Measurements from ENCODE around the gene HNRNPA2B1. TPM values are rescaled to one million over a fixed set of nuclear protein-coding genes. Genes with fewer than 3 reads are reported as not detected.

Gene HNRNPA2B1
- total and polyA plus RNA-seq, 7 donors: 323 to 688 (median 482) TPM

- ATAC-seq: no peak
- peaks cover 0 to 9% (median 8%) of the 10 kb centered on the region in 3 donors for H3K27me3 ChIP-seq (ENCODE audit: insufficient read depth in 3 of 3, low read length in 2 of 3)
- no peak overlapping the region for H3K4me3 ChIP-seq
- H3K9me3 ChIP-seq: no peaks in the 10 kb centered on the region
- no peaks in the 10 kb centered on the region for H3K4me1 ChIP-seq
- TF ChIP-seq CTCF (IDR thresholded peaks at IDR 0.05): no peak
- 92 to 100% (median 100%) methylated on average over 1 of the region's 1 CpG for WGBS, 3 donors
- intact Hi-C loops (cut with DNase I): no loop called here
- H3K36me3 ChIP-seq (ENCODE audit: insufficient read depth in 1 of 2, low read depth in 1 of 2): no peaks in the 10 kb centered on the region
- no peak overlapping the region for H3K27ac ChIP-seq
- DNase-seq: no peak
These were observed 53.5 kb downstream of the HNRNPA2B1 start for GRCh38 chr7:26147030-26147429.

GRCh38 chr7:26145238-26145637, 55.3 kb downstream of the HNRNPA2B1 start:
- intact Hi-C loops (cut with DNase I): no loop called here
- Histone ChIP-seq H3K27ac (no peak overlapping the region), H3K4me1 (no peaks in the 10 kb centered on the region), H3K9me3 (no peaks in the 10 kb centered on the region), H3K36me3 (ENCODE audit: insufficient read depth in 1 of 2, low read depth in 1 of 2) (no peaks in the 10 kb centered on the region), H3K4me3 (no peak overlapping the region), H3K27me3 (ENCODE audit: insufficient read depth in 3 of 3, low read length in 2 of 3) (no peaks in the 10 kb centered on the region)
- TF ChIP-seq CTCF (IDR thresholded peaks at IDR 0.05): no peak
- no peak for DNase-seq
- 74 to 91% (median 88%) methylated on average over 4 of the region's 4 CpGs for WGBS, 3 donors
- no peak for ATAC-seq

- Histone ChIP-seq H3K4me1 (no peaks in the 10 kb centered on the region), H3K27me3 (ENCODE audit: insufficient read depth in 3 of 3, low read length in 2 of 3) (no peaks in the 10 kb centered on the region), H3K27ac (no peak overlapping the region), H3K9me3 (no peaks in the 10 kb centered on the region), H3K36me3 (ENCODE audit: insufficient read depth in 1 of 2, low read depth in 1 of 2) (no peaks in the 10 kb centered on the region), H3K4me3 (no peak overlapping the region)
- 80 to 85% (median 82%) methylated on average over 13 of the region's 13 CpGs for WGBS, 3 donors
- DNase-seq (no peak), ATAC-seq (no peak)
- intact Hi-C loops (cut with DNase I): no loop called here
- TF ChIP-seq CTCF (IDR thresholded peaks at IDR 0.05): no peak
These were observed 56.1 kb downstream of the HNRNPA2B1 start for GRCh38 chr7:26144184-26145080.

GRCh38 chr7:26143298-26144048, 57.1 kb downstream of the HNRNPA2B1 start:
- no peaks in the 10 kb centered on the region for H3K27me3 ChIP-seq (ENCODE audit: insufficient read depth in 3 of 3, low read length in 2 of 3)
- no peak for TF ChIP-seq CTCF (IDR thresholded peaks at IDR 0.05)
- no peaks in the 10 kb centered on the region for H3K36me3 ChIP-seq (ENCODE audit: insufficient read depth in 1 of 2, low read depth in 1 of 2)
- 64 to 84% (median 69%) methylated on average over 5 of the region's 5 CpGs for WGBS, 3 donors
- H3K4me3 ChIP-seq: no peak overlapping the region
- no peak for ATAC-seq
- H3K27ac ChIP-seq: no peak overlapping the region
- DNase-seq: no peak
- H3K4me1 ChIP-seq: no peaks in the 10 kb centered on the region
- intact Hi-C loops (cut with DNase I): no loop called here
- no peaks in the 10 kb centered on the region for H3K9me3 ChIP-seq

Measured in psoas muscle (tissue), 8 donors.